ENCODE data around the gene TDRD7.
"Not testable (repeated sequence)": the region's sequence is repeated elsewhere in the genome, so short reads cannot be mapped to it uniquely, and the experiment has no call there.

Gene TDRD7

DNA sequence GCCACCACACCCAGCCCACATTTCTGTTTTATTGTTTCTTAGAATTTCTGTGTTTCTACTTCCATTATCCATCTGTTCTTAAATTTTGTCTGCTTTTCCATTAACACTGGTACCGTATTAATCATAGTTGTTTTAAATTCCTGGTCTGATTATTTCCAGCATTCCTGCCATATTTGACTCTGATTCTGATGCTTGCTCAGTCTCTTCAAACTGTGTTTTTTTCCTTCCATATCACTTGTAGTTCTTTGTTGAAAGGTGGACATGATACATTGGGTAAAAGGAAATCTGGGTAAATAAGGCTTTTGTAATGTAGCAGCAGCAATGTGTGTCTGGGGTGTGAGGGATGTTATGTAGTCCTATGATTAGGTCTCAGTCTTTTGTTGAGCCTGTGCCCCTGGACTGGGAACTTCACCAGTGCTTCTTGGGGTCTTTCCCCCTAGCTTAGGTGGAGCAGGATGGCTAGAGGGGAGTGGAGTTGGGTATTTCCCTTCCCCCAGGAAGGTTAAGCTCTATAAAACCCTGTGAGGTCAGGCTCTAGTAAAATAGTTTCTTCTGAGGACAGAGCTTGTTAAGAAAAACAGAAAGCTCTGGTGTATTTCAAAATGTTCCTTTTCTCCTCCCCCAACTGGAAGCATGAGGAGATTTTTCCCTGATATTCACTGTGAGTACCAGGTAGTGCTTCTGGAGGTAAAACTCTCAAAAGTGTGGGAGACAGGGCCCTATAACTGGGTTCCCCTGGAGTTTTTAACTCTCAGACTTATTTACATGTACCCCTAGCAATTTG is 79.5 kb downstream of the TDRD7 start:
- TF ChIP-seq GATA1 (IDR thresholded peaks at IDR 0.05; ENCODE audit: low read depth, low read length) = no peak
- TF ChIP-seq POLR2A (IDR thresholded peaks at IDR 0.05; ENCODE audit: low read length) = no peak
- no peak for DNase-seq

DNA sequence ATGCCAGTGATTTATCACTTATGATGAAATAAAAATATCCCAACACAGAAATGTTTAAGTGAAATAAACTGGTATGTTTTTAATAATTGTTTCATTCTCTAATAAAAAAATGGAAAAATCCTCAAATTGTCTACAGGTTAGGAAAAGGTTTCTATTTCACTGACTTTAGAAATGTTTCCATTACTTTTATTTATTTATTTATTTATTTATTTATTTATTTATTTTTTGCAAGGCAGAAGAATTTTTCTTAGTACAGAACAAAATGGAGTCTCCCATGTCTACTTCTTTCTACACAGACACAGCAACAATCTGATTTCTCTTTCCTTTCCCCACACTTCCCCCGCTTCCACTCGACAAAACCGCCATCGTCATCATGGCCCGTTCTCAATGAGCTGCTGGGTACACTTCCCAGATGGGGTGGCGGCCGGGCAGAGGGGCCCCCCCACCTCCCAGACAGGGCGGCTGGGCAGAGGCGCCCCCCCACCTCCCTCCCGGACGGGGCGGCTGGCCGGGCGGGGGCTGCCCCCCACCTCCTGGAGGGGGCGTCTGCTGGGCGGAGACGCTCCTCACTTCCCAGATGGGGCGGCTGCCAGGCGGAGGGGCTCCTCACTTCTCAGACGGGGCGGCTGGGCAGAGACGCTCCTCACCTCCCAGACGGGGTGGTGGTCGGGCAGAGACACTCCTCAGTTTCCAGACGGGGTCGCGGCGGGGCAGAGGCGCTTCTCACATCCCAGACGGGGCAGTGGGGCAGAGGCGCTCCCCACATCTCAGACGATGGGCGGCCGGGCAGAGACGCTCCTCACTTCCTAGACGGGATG is 85.9 kb downstream of the TDRD7 start:
- not testable (repeated sequence) for DNase-seq

DNA sequence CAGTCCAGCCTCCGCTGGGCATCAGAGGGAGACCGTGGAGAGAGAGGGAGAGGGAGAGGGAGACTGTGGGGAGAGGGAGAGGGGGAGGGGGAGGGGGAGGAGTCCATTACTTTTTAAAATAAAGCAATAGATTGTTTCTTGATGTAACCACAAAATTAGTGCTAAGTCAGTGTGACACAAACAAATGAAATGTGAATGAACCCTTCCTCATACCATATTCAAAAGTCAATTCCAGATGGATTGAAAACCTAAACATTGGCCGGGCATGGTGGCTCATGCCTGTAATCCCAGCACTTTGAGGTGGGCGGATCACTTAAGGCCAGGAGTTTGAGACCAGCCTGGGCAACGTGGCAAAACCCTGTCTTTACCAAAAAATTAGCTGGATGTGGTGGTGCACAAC is 87.0 kb downstream of the TDRD7 start:
- DNase-seq = not testable (repeated sequence)

DNA sequence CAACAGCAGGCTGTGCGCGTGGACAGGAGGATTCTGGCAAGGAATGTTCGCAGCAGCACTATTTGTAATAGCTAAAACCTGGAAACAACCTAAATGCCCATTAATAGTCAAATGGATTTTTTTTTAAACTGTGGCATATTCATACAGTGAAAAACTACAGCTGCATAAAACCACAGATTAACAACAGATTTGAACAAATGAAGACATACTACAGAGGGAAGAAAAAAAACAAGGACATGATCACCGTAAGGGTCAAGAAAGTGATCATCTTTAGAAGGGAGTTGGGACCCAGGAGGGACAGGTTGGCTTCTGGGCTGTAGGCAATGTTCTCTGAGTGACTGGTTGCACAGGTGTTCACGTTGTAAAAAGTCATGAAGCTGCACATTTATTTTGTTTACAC is 88.4 kb downstream of the TDRD7 start:
- DNase-seq = no peak
- TF ChIP-seq GATA1 (IDR thresholded peaks at IDR 0.05; ENCODE audit: low read depth, low read length) (no peak), POLR2A (IDR thresholded peaks at IDR 0.05; ENCODE audit: low read length) (no peak)

- TF ChIP-seq POLR2A (IDR thresholded peaks at IDR 0.05; ENCODE audit: low read length) = no peak
- no peak for TF ChIP-seq GATA1 (IDR thresholded peaks at IDR 0.05; ENCODE audit: low read depth, low read length)
- DNase-seq = no peak
Measured at GRCh38 chr9:97500765-97501176, 88.9 kb downstream of the TDRD7 start.

DNA sequence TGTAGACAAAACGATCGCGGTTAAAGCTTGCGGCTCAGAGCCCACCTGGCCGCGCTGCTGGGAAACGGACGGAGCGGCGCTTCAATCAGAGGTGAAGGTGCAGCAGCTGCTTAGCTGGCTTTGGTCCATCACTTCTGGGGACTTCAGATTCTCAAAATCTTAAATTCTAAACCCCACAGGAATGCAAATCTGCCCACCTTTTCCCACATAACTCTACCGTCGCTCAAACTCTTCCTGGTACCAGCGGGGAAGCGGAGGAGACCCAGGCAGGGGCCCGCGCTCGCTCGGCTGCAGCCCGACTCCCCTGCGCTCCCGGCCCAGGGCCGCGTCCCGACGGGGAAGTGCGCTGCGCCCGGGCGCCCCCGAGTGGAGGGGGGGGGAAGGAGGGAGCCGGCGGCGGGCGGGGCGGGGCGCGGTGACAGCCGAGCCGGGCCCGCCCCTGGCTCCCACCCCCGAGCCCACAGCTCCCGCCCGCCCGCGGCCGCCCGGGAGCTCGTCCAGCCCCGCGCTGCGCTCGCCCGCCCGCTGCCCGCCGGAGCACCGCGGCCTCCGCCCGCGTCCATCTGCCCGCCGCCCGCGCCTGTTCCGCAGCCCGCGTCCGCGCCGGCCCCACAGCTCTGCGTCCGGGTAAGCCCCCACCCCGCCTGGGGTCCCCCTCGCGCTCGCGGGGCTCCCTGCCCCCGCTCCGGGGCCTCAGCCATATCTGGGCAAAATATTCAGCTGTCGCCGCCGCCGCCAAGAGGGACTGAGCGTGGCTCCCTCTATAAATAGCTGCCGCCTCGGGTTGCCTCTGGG is 89.5 kb downstream of the TDRD7 start, which contains the start of gene TMOD1:
Gene TMOD1, plus strand, starts transcription at position 490 of the 795 bp plus-strand sequence. CDS start 22,523 bp downstream, outside the sequence.
- peak; percentile 82 to 92 for DNase-seq
- TF ChIP-seq GATA1 (IDR thresholded peaks at IDR 0.05; ENCODE audit: low read depth, low read length) (no peak), POLR2A (IDR thresholded peaks at IDR 0.05; ENCODE audit: low read length) (no peak)

GRCh38 chr9:97501972-97502221 is 90.0 kb downstream of the TDRD7 start:
- TF ChIP-seq POLR2A (IDR thresholded peaks at IDR 0.05; ENCODE audit: low read length) (peak; percentile 26), GATA1 (IDR thresholded peaks at IDR 0.05; ENCODE audit: low read depth, low read length) (no peak)
- DNase-seq = peak; percentile 57 to 74

DNA sequence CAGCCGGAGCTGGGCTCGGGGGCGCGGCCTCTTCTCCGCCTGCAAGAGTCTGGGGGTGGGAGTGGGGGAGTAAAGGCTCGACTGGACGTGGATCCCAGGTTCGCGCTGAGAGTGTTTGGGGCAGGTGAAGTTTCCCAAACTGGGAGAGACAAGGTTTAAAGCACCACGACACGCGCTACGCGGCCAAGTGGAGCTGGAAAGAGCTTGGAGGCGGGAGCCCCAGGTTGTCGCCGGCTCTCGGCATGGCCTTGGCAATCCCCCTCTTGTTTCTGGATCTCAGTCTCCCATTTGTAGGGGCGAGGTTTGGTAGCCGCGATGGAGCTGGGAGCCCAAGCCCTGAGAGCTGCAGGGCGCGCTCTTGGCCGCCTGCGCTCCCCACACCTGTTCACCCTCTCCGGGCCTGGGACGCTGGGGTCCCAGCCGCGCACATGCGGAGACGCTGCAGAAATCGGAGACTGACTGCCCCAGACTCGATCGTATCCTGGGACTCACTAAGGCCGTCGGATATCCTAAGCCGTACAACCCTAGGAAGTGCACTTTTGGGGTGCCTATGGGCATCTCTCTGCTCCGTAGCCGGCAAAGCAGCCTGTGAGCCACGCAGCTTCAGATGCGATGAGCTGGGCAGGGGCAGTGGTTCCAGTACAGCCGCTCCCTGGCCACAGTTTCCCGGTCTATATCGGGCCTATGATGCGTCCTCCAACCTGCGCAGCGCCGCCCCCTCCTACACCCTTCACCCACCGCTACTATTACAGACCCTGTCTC is 90.5 kb downstream of the TDRD7 start:
- peak; percentile 64 to 80 for DNase-seq
- TF ChIP-seq POLR2A (IDR thresholded peaks at IDR 0.05; ENCODE audit: low read length) = peak; percentile 15
- TF ChIP-seq GATA1 (IDR thresholded peaks at IDR 0.05; ENCODE audit: low read depth, low read length) = no peak

GRCh38 chr9:97502984-97503861 is 91.3 kb downstream of the TDRD7 start:
- TF ChIP-seq GATA1 (IDR thresholded peaks at IDR 0.05; ENCODE audit: low read depth, low read length) (no peak), POLR2A (IDR thresholded peaks at IDR 0.05; ENCODE audit: low read length) (peak; percentile 77)

DNA sequence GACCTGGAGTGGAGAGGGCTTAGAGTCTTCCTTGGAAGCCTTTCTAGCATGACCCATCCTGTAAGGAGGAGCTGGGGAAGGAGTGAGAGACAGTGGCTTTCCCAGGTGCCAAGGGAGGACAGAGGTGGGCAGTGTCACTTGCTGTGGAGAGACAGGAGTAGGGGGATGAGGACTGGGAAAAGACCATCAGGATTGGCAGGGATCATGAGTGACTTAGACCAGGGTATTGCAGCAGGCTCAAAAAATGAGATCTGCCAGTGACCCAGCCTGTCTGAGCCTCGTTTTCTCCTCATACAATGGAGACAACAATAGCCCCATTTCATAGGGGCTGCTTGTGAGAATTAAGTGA is 91.9 kb downstream of the TDRD7 start:
- TF ChIP-seq POLR2A (IDR thresholded peaks at IDR 0.05; ENCODE audit: low read length) = no peak
- TF ChIP-seq GATA1 (IDR thresholded peaks at IDR 0.05; ENCODE audit: low read depth, low read length) = no peak
- DNase-seq = no peak

More at GRCh38 chr9:97502984-97503861, 91.3 kb downstream of the TDRD7 start:
- peak; percentile 96 to 98 for DNase-seq

DNA sequence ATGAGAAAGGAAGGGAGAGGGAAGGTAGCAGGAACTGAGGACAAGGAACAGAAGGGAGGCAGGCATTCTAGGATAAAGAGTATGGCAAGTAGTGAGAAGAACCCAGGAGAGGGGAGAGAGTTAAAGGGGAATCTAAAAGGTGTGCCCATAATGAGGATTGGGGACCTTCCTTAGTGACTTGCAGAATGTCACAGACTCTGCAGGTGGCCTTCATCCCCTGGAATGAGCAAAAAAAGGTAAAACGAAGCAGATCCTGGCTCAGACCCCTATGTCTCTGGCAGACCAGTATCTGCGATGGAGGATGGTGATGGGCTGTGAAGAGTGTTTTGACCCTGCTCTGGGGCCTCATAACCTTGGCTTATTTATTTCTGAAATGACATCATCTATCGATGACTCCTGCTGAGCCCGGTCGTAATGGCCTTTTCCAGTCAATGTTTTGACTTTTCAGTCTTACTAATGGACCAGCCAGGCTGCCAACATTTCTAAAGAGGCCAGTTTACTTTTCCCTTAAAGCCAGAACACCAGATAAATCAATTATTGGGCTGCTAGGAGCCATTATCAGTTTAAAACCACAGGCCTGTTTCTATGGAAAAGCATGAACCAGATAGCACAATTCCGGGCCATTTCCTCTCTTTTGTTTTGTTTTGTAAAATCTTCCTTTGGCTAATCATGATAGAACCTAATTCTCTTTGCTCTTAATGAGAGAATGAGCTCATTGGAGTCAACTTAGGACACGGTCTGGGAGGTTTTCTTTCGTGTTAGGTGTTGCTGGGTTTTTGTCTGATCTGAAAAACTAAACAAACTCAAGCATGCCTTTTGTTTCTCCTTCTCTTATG is 92.7 kb downstream of the TDRD7 start:
- no peak for TF ChIP-seq POLR2A (IDR thresholded peaks at IDR 0.05; ENCODE audit: low read length)
- no peak for TF ChIP-seq GATA1 (IDR thresholded peaks at IDR 0.05; ENCODE audit: low read depth, low read length)
- DNase-seq = peak; percentile 51 to 78

- TF ChIP-seq POLR2A (IDR thresholded peaks at IDR 0.05; ENCODE audit: low read length) (no peak), GATA1 (IDR thresholded peaks at IDR 0.05; ENCODE audit: low read depth, low read length) (no peak)
- no peak for DNase-seq
Measured at GRCh38 chr9:97505845-97506244, 93.9 kb downstream of the TDRD7 start.

Data from erythroblast (primary cell).